H1 (cell line): ENCODE measurements around the gene SLC23A2.

Experiments used
- ATF3 ChIP-seq: IDR thresholded peaks from 2 replicates; pipeline ENCODE4 v1.6.1; 2011; ENCODE audit warnings: low read depth, mild to moderate bottlenecking, low read length; ENCODE audit not compliant: insufficient read depth
- CREB1 ChIP-seq: IDR thresholded peaks from 2 replicates; pipeline ENCODE4 v1.6.1; 2012; ENCODE audit warnings: inconsistent platforms
- CTCF ChIP-seq, 3 experiments: IDR thresholded peaks; 1 replicate in 2 of 3; 2 replicates in 1 of 3; pipeline versions ENCODE4 v1.5.1 to v1.6.1; 2011; ENCODE audit warnings: low read length in 3 of 3, mild to moderate bottlenecking in 3 of 3, inconsistent platforms in 2 of 3, low read depth in 1 of 3, moderate library complexity in 1 of 3; ENCODE audit not compliant: insufficient read depth in 1 of 3; ENCODE audit errors: control extremely low read depth in 1 of 3
- EP300 ChIP-seq, 2 experiments: IDR thresholded peaks; 1 replicate in 1 of 2; 2 replicates in 1 of 2; pipeline ENCODE4 v1.6.1; 2011 to 2012; ENCODE audit warnings: low read depth in 2 of 2, low read length in 2 of 2, mild to moderate bottlenecking in 2 of 2, borderline replicate concordance in 1 of 2, inconsistent platforms in 1 of 2, moderate library complexity in 1 of 2
- EZH2 ChIP-seq: fragments of 200-600 bp; sonication (generic); IDR thresholded peaks from 2 replicates; pipeline ENCODE4 v1.7.1; 2012; ENCODE audit warnings: low read depth, mild to moderate bottlenecking, moderate library complexity, low read length, inconsistent platforms; ENCODE audit not compliant: severe bottlenecking
- GTF2F1 ChIP-seq: IDR thresholded peaks from 2 replicates; pipeline ENCODE4 v1.6.1; 2012; ENCODE audit warnings: low read depth, low read length, improper control_type of control experiment, borderline replicate concordance
- MAFK ChIP-seq: IDR thresholded peaks from 2 replicates; pipeline ENCODE4 v1.6.1; 2012; ENCODE audit warnings: low read depth, mild to moderate bottlenecking, improper control_type of control experiment, low read length
- POLR2AphosphoS5 ChIP-seq: IDR thresholded peaks from 2 replicates; pipeline ENCODE4 v1.6.1; 2011; ENCODE audit warnings: low read depth, low read length
- RXRA ChIP-seq: IDR thresholded peaks from 2 replicates; pipeline ENCODE4 v1.6.1; 2011; ENCODE audit warnings: low read depth, mild to moderate bottlenecking, low read length, moderate library complexity; ENCODE audit not compliant: insufficient read depth
- SP4 ChIP-seq: IDR thresholded peaks from 2 replicates; pipeline ENCODE4 v1.6.1; 2012; ENCODE audit warnings: low read length, inconsistent platforms
- TF ChIP-seq, protein P1 (sequence below): IDR thresholded peaks from 2 replicates; pipeline ENCODE4 v1.6.1; 2011; ENCODE audit warnings: low read length, improper control_type of control experiment
- TF ChIP-seq, protein P2 (sequence below): IDR thresholded peaks from 2 replicates; pipeline ENCODE4 v1.6.1; 2012; ENCODE audit warnings: low read length, inconsistent platforms

- TF ChIP-seq CTCF (IDR thresholded peaks at IDR 0.05; ENCODE audit: control extremely low read depth in 1 of 3, insufficient read depth in 1 of 3, low read depth in 1 of 3, low read length in 3 of 3) = no peak
- TF ChIP-seq, protein P1, sequence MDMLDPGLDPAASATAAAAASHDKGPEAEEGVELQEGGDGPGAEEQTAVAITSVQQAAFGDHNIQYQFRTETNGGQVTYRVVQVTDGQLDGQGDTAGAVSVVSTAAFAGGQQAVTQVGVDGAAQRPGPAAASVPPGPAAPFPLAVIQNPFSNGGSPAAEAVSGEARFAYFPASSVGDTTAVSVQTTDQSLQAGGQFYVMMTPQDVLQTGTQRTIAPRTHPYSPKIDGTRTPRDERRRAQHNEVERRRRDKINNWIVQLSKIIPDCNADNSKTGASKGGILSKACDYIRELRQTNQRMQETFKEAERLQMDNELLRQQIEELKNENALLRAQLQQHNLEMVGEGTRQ = no peak
- no peak for TF ChIP-seq EP300 (IDR thresholded peaks at IDR 0.05; ENCODE audit: borderline replicate concordance in 1 of 2, low read depth in 2 of 2, low read length in 2 of 2)
- TF ChIP-seq SP4 = no peak
- TF ChIP-seq, protein P2, sequence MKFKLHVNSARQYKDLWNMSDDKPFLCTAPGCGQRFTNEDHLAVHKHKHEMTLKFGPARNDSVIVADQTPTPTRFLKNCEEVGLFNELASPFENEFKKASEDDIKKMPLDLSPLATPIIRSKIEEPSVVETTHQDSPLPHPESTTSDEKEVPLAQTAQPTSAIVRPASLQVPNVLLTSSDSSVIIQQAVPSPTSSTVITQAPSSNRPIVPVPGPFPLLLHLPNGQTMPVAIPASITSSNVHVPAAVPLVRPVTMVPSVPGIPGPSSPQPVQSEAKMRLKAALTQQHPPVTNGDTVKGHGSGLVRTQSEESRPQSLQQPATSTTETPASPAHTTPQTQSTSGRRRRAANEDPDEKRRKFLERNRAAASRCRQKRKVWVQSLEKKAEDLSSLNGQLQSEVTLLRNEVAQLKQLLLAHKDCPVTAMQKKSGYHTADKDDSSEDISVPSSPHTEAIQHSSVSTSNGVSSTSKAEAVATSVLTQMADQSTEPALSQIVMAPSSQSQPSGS = no peak
- TF ChIP-seq POLR2AphosphoS5 = no peak
- TF ChIP-seq GTF2F1 = no peak
- no peak for TF ChIP-seq RXRA
- no peak for TF ChIP-seq CREB1
- TF ChIP-seq EZH2 = no peak
- no peak for TF ChIP-seq ATF3
- TF ChIP-seq MAFK = no peak
These were observed 44.1 kb downstream of the SLC23A2 start for GRCh38 chr20:4957187-4957586.
